ENCODE measurements around the gene INHA. TPM values are rescaled to one million over a fixed set of nuclear protein-coding genes. Genes with fewer than 3 reads are reported as not detected.
A peak's percentile ranks its signal among the peaks of the same experiment; 100 is the strongest.

INHA gene
- total RNA-seq, 1 donor from 2014 or later: 0.52 TPM

GRCh38 chr2:219592736-219593135 is 20.6 kb downstream of the INHA start:
- Histone ChIP-seq H3K36me3 (ENCODE audit: insufficient read depth, low read length) (no peaks in the 10 kb centered on the region), H3K27me3 (ENCODE audit: insufficient read depth, low read length) (no peaks in the 10 kb centered on the region), H3K4me1 (ENCODE audit: insufficient read depth, low read length) (peaks cover 5% of the 10 kb centered on the region), H3K79me2 (ENCODE audit: insufficient read depth, low read length) (no peaks in the 10 kb centered on the region), H3K4me3 (ENCODE audit: insufficient read depth, low read depth, low read length) (no peak overlapping the region), H2AFZ (ENCODE audit: low read depth, low read length) (no peak overlapping the region), H3K9ac (ENCODE audit: low read length) (no peak overlapping the region), H3K9me3 (ENCODE audit: insufficient read depth, low read depth, low read length) (no peaks in the 10 kb centered on the region), H3K4me2 (ENCODE audit: low read length) (no peak overlapping the region), H3K27ac (ENCODE audit: low read depth, low read length) (no peak overlapping the region), H4K20me1 (ENCODE audit: insufficient read depth, low read length) (no peaks in the 10 kb centered on the region)
- Mint-ChIP-seq H3K36me3 (ENCODE audit: low read depth, unreplicated experiment) (no peaks in the 10 kb centered on the region), H3K4me3 (ENCODE audit: unreplicated experiment) (no peak overlapping the region), H3K9me3 (ENCODE audit: unreplicated experiment) (peaks cover 2% of the 10 kb centered on the region), H3K4me1 (ENCODE audit: low read depth, unreplicated experiment) (peaks cover 21% of the 10 kb centered on the region), H3K27ac (ENCODE audit: unreplicated experiment) (no peak overlapping the region), H3K27me3 (ENCODE audit: low read depth, unreplicated experiment) (no peaks in the 10 kb centered on the region)
- no peak for FAIRE-seq
- no peak for DNase-seq (ENCODE audit: low read depth)
- TF ChIP-seq CTCF (IDR thresholded peaks at IDR 0.05; ENCODE audit: insufficient read depth, low read depth, low read length) (no peak), EZH2 (IDR thresholded peaks at IDR 0.05; ENCODE audit: insufficient read depth, low read length) (no peak)

GRCh38 chr2:219593154-219593553 is 21.0 kb downstream of the INHA start:
- Histone ChIP-seq H3K36me3 (ENCODE audit: insufficient read depth, low read length) (no peaks in the 10 kb centered on the region), H3K79me2 (ENCODE audit: insufficient read depth, low read length) (peaks cover 1% of the 10 kb centered on the region), H3K9me3 (ENCODE audit: insufficient read depth, low read depth, low read length) (no peaks in the 10 kb centered on the region), H3K27me3 (ENCODE audit: insufficient read depth, low read length) (no peaks in the 10 kb centered on the region), H3K27ac (ENCODE audit: low read depth, low read length) (no peak overlapping the region), H4K20me1 (ENCODE audit: insufficient read depth, low read length) (no peaks in the 10 kb centered on the region), H3K4me3 (ENCODE audit: insufficient read depth, low read depth, low read length) (no peak overlapping the region), H3K4me2 (ENCODE audit: low read length) (no peak overlapping the region), H3K9ac (ENCODE audit: low read length) (no peak overlapping the region), H2AFZ (ENCODE audit: low read depth, low read length) (no peak overlapping the region), H3K4me1 (ENCODE audit: insufficient read depth, low read length) (peaks cover 5% of the 10 kb centered on the region)
- Mint-ChIP-seq H3K4me3 (ENCODE audit: unreplicated experiment) (no peak overlapping the region), H3K36me3 (ENCODE audit: low read depth, unreplicated experiment) (no peaks in the 10 kb centered on the region), H3K27me3 (ENCODE audit: low read depth, unreplicated experiment) (no peaks in the 10 kb centered on the region), H3K27ac (ENCODE audit: unreplicated experiment) (no peak overlapping the region), H3K4me1 (ENCODE audit: low read depth, unreplicated experiment) (peaks cover 22% of the 10 kb centered on the region), H3K9me3 (ENCODE audit: unreplicated experiment) (peaks cover 2% of the 10 kb centered on the region)
- no peak for DNase-seq (ENCODE audit: low read depth)
- no peak for TF ChIP-seq EZH2 (IDR thresholded peaks at IDR 0.05; ENCODE audit: insufficient read depth, low read length)
- TF ChIP-seq CTCF (IDR thresholded peaks at IDR 0.05; ENCODE audit: insufficient read depth, low read depth, low read length): no peak
- no peak for FAIRE-seq

GRCh38 chr2:219595256-219595655 is 23.1 kb downstream of the INHA start:
- Histone ChIP-seq H3K4me1 (ENCODE audit: insufficient read depth, low read length) (peaks cover 11% of the 10 kb centered on the region), H3K9ac (ENCODE audit: low read length) (no peak overlapping the region), H3K27me3 (ENCODE audit: insufficient read depth, low read length) (no peaks in the 10 kb centered on the region), H3K9me3 (ENCODE audit: insufficient read depth, low read depth, low read length) (no peaks in the 10 kb centered on the region), H3K36me3 (ENCODE audit: insufficient read depth, low read length) (no peaks in the 10 kb centered on the region), H2AFZ (ENCODE audit: low read depth, low read length) (no peak overlapping the region), H3K4me3 (ENCODE audit: insufficient read depth, low read depth, low read length) (no peak overlapping the region), H3K4me2 (ENCODE audit: low read length) (peak overlapping the region; percentile 7), H3K27ac (ENCODE audit: low read depth, low read length) (no peak overlapping the region), H3K79me2 (ENCODE audit: insufficient read depth, low read length) (peaks cover 8% of the 10 kb centered on the region), H4K20me1 (ENCODE audit: insufficient read depth, low read length) (no peaks in the 10 kb centered on the region)
- Mint-ChIP-seq H3K27me3 (ENCODE audit: low read depth, unreplicated experiment) (no peaks in the 10 kb centered on the region), H3K4me1 (ENCODE audit: low read depth, unreplicated experiment) (peaks cover 28% of the 10 kb centered on the region), H3K9me3 (ENCODE audit: unreplicated experiment) (no peaks in the 10 kb centered on the region), H3K4me3 (ENCODE audit: unreplicated experiment) (no peak overlapping the region), H3K27ac (ENCODE audit: unreplicated experiment) (peak overlapping the region; percentile 72), H3K36me3 (ENCODE audit: low read depth, unreplicated experiment) (no peaks in the 10 kb centered on the region)
- TF ChIP-seq EZH2 (IDR thresholded peaks at IDR 0.05; ENCODE audit: insufficient read depth, low read length): no peak
- TF ChIP-seq CTCF (IDR thresholded peaks at IDR 0.05; ENCODE audit: insufficient read depth, low read depth, low read length): no peak
- FAIRE-seq: no peak
- DNase-seq (ENCODE audit: low read depth): peak; percentile 5

Measured in astrocyte (in vitro differentiated cells and primary cell).